Endothelial cell of umbilical vein (primary cell): ENCODE results near the gene PRRG2. TPM values are rescaled to one million over a fixed set of nuclear protein-coding genes. Genes with fewer than 3 reads are reported as not detected.

Experiments used
- BruUV-seq: library from RNA; stranded (reverse); fragments of 400-500 nt; replicated peaks from 2 replicates; lab custom pipeline; 2021; lab: Mats Ljungman, UMichigan
- CTCF ChIA-PET: fragments of 300-600, 350-600 bp; sonication (Branson Sonifier 250); formaldehyde crosslinking; loops from one replicate; lab custom pipeline; 2021; ENCODE audit warnings: antibody characterized with exemption, inconsistent platforms; lab: Charles Lee
- POLR2A ChIA-PET: fragments of 300-600, 350-600 bp; sonication (Branson Sonifier 250); formaldehyde crosslinking; loops from one replicate; lab custom pipeline; 2021; ENCODE audit warnings: antibody characterized with exemption, inconsistent platforms; lab: Charles Lee
- DNase-seq: peaks from one replicate; pipeline ENCODE4 v3.0.0-alpha.2; 2011; ENCODE audit warnings: low read depth, low spot score
- FAIRE-seq: peaks from 2 replicates; lab custom pipeline; 2011; peaks lifted over from hg19 to GRCh38; lab: Jason Lieb, UNC
- H2AFZ ChIP-seq: 2 replicates; pipeline ENCODE4 v1.6.0; 2012; ENCODE audit warnings: low read depth, low read length, control low read depth, inconsistent platforms
- H3K27ac ChIP-seq: 2 replicates; pipeline ENCODE4 v1.5.1; 2011; ENCODE audit warnings: low read depth, mild to moderate bottlenecking, control low read depth, low read length, moderate library complexity; ENCODE audit not compliant: insufficient read depth
- H3K27me3 ChIP-seq, 2 experiments: 2 replicates each; pipeline versions ENCODE4 v1.6.0 to v1.6.1; 2011; ENCODE audit warnings: low read length in 2 of 2, mixed read lengths in 1 of 2; ENCODE audit not compliant: control insufficient read depth in 2 of 2, insufficient read depth in 2 of 2
- H3K36me3 ChIP-seq, 2 experiments: 2 replicates in 1 of 2; 3 replicates in 1 of 2; pipeline ENCODE4 v1.5.1; 2011; ENCODE audit warnings: low read length in 2 of 2, mild to moderate bottlenecking in 1 of 2, moderate library complexity in 1 of 2; ENCODE audit not compliant: control insufficient read depth in 2 of 2, insufficient read depth in 2 of 2; ENCODE audit errors: extremely low read depth in 1 of 2
- H3K4me1 ChIP-seq: 3 replicates; pipeline ENCODE4 v1.5.1; 2011; ENCODE audit warnings: mild to moderate bottlenecking, low read length; ENCODE audit not compliant: control insufficient read depth, insufficient read depth; ENCODE audit errors: extremely low read depth
- H3K4me2 ChIP-seq: 2 replicates; pipeline ENCODE4 v1.6.1; 2011; ENCODE audit warnings: low read length, control low read depth, mixed read lengths; ENCODE audit not compliant: insufficient read depth
- H3K4me3 ChIP-seq, 3 experiments: fragments of 200-600 bp in 1 of 3; sonication (generic), shearing (Covaris generic) in 1 of 3; replicated peaks in 1 of 3; 2 replicates each; pipeline ENCODE4 v1.5.1; 2011 to 2016; ENCODE audit warnings: control low read depth in 3 of 3, low read length in 3 of 3, mild to moderate bottlenecking in 2 of 3, inconsistent platforms in 1 of 3, low read depth in 1 of 3, moderate library complexity in 1 of 3; ENCODE audit not compliant: insufficient read depth in 1 of 3
- H3K79me2 ChIP-seq: 2 replicates; pipeline ENCODE4 v1.6.0; 2012; ENCODE audit warnings: low read length, inconsistent platforms; ENCODE audit not compliant: control insufficient read depth, insufficient read depth
- H3K9ac ChIP-seq: replicated peaks from 2 replicates; pipeline ENCODE3; 2011; ENCODE audit warnings: low read length, control low read depth; ENCODE audit not compliant: insufficient read depth; ENCODE audit errors: extremely low read depth
- H3K9me1 ChIP-seq: replicated peaks from 3 replicates; pipeline ENCODE4 v1.6.0; 2011; ENCODE audit warnings: mild to moderate bottlenecking, low read length; ENCODE audit not compliant: control insufficient read depth, insufficient read depth; ENCODE audit errors: extremely low read depth
- H3K9me3 ChIP-seq: replicated peaks from 2 replicates; pipeline ENCODE4 v1.5.1; 2012; ENCODE audit warnings: low read length, inconsistent platforms; ENCODE audit not compliant: control insufficient read depth, insufficient read depth
- H4K20me1 ChIP-seq: replicated peaks from 2 replicates; pipeline ENCODE3; 2011; ENCODE audit warnings: mild to moderate bottlenecking, low read length; ENCODE audit not compliant: control insufficient read depth, insufficient read depth; ENCODE audit errors: extremely low read depth
- EZH2 ChIP-seq: IDR thresholded peaks from 2 replicates; pipeline ENCODE4 v1.6.1; 2012; ENCODE audit warnings: borderline replicate concordance, low read depth, mild to moderate bottlenecking, moderate library complexity, low read length, inconsistent platforms; ENCODE audit not compliant: severe bottlenecking
- FOS ChIP-seq: IDR thresholded peaks from 2 replicates; pipeline ENCODE4 v1.6.1; 2011; ENCODE audit warnings: mild to moderate bottlenecking, low read length, moderate library complexity, borderline replicate concordance; ENCODE audit not compliant: insufficient read depth
- GATA2 ChIP-seq: IDR thresholded peaks from 2 replicates; pipeline ENCODE4 v1.7.0; 2011; ENCODE audit warnings: low read depth, mild to moderate bottlenecking, moderate library complexity, mixed read lengths, low read length; ENCODE audit not compliant: insufficient read length, insufficient read depth
- JUN ChIP-seq: IDR thresholded peaks from 2 replicates; pipeline ENCODE4 v1.6.1; 2011; ENCODE audit warnings: borderline replicate concordance, low read depth; ENCODE audit not compliant: insufficient read length, insufficient read depth
- MAX ChIP-seq: IDR thresholded peaks from 2 replicates; pipeline ENCODE4 v1.6.1; 2011; ENCODE audit not compliant: insufficient read depth, insufficient read length
- MYC ChIP-seq: IDR thresholded peaks from one replicate; pipeline ENCODE4 v1.6.1; 2011; ENCODE audit warnings: mild to moderate bottlenecking, low read depth, low read length
- POLR2A ChIP-seq: IDR thresholded peaks from 2 replicates; pipeline ENCODE4 v1.6.1; 2012; ENCODE audit warnings: low read depth, mild to moderate bottlenecking, control low read depth, low read length
- POLR2AphosphoS5 ChIP-seq: IDR thresholded peaks from 2 replicates; pipeline ENCODE4 v1.6.1; 2012; ENCODE audit warnings: low read depth, mild to moderate bottlenecking, control low read depth, low read length, moderate library complexity; ENCODE audit not compliant: insufficient read depth
- dilution Hi-C: fragments of 300-500 bp; cut with MboI; formaldehyde crosslinking; loops from one replicate; pipeline ENCODE4 v1.15.0; 2019; ENCODE audit warnings: low sequenced_read_pairs; ENCODE audit not compliant: extremely low pct_ligation_motif_present
- intact Hi-C: fragments of 100-400 bp; cut with micrococcal nuclease; formaldehyde crosslinking; loops from one replicate; pipeline ENCODE4 v1.10.0; 2022
- polyA plus RNA-seq, 4 experiments: library from polyadenylated mRNA; depleted of rRNA in 3 of 4; stranded (reverse) in 3 of 4; unstranded in 1 of 4; fragments of >200 nt; gene quantifications; 2 replicates each; pipeline versions ENCODE4 v1.2.1 to v1.2.3, GENCODE V29; 2011 to 2012; ENCODE audit warnings: missing spikeins in 1 of 4
- total RNA-seq: library from RNA; stranded (reverse); gene quantifications from 2 replicates; pipeline ENCODE4 v1.2.3, GENCODE V29; 2021
- TF ChIP-seq, protein P1 (sequence below), 2 donors: IDR thresholded peaks; 1 replicate in 1 of 2; 2 replicates in 1 of 2; pipeline ENCODE4 v1.5.1; 2011; ENCODE audit warnings: low read length in 2 of 2, mild to moderate bottlenecking in 2 of 2, moderate library complexity in 2 of 2, control low read depth in 1 of 2, inconsistent platforms in 1 of 2, low read depth in 1 of 2; ENCODE audit not compliant: insufficient read depth in 1 of 2; ENCODE audit errors: extremely low read depth in 1 of 2

Gene PRRG2
- total and polyA plus RNA-seq, 2 donors (not counting 3 experiments of a cell fraction or from before 2014, with no cell fraction given) = 2.6 to 2.9 TPM

GRCh38 chr19:49536921-49537462, 44.1 kb upstream of the PRRG2 start:
- dilution Hi-C loops (no loop called here), intact Hi-C loops (no loop called here)
- BruUV-seq = no TSS peak
- Histone ChIP-seq H3K9me1 (no peaks in the 10 kb centered on the region), H2AFZ (no peak overlapping the region), H3K4me3 (no peak overlapping the region), H3K9ac (no peak overlapping the region), H3K36me3 (peaks cover 11 to 15% of the 10 kb centered on the region in 2 experiments), H3K79me2 (no peaks in the 10 kb centered on the region), H3K27ac (no peak overlapping the region), H3K27me3 (no peaks in the 10 kb centered on the region), H3K4me1 (peaks cover 7% of the 10 kb centered on the region), H4K20me1 (no peaks in the 10 kb centered on the region), H3K9me3 (no peaks in the 10 kb centered on the region), H3K4me2 (no peak overlapping the region)
- FAIRE-seq (no peak), DNase-seq (no peak)
- TF ChIP-seq JUN (no peak), EZH2 (no peak), FOS (no peak), POLR2AphosphoS5 (no peak), POLR2A (no peak), GATA2 (no peak), MAX (no peak), MYC (no peak)
- TF ChIP-seq, protein P1, sequence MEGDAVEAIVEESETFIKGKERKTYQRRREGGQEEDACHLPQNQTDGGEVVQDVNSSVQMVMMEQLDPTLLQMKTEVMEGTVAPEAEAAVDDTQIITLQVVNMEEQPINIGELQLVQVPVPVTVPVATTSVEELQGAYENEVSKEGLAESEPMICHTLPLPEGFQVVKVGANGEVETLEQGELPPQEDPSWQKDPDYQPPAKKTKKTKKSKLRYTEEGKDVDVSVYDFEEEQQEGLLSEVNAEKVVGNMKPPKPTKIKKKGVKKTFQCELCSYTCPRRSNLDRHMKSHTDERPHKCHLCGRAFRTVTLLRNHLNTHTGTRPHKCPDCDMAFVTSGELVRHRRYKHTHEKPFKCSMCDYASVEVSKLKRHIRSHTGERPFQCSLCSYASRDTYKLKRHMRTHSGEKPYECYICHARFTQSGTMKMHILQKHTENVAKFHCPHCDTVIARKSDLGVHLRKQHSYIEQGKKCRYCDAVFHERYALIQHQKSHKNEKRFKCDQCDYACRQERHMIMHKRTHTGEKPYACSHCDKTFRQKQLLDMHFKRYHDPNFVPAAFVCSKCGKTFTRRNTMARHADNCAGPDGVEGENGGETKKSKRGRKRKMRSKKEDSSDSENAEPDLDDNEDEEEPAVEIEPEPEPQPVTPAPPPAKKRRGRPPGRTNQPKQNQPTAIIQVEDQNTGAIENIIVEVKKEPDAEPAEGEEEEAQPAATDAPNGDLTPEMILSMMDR (IDR thresholded peaks at IDR 0.05; ENCODE audit: extremely low read depth in 1 of 2, insufficient read depth in 1 of 2, low read depth in 1 of 2, low read length in 2 of 2) = no peak
- ChIA-PET POLR2A (interaction anchor here (0.6 kb wide), 1 partner anchor 56 kb away, joined by 11 read pairs; no protein-coding TSS in a partner anchor), CTCF (interaction anchor here (1.0 to 3.8 kb wide), 2 partner anchors 9 to 33 kb away, joined by 6 to 30 read pairs; no protein-coding TSS in a partner anchor)
